ENCODE data around the gene DACT2.

The DACT2 gene

GRCh38 chr6:168336967-168337366, 17.4 kb upstream of the DACT2 start:
- DNase-seq (ENCODE audit: low read depth, low spot score) = no peak
- no peak overlapping the region for H3K4me3 ChIP-seq (ENCODE audit: low read depth, low read length)
- TF ChIP-seq, protein P1, sequence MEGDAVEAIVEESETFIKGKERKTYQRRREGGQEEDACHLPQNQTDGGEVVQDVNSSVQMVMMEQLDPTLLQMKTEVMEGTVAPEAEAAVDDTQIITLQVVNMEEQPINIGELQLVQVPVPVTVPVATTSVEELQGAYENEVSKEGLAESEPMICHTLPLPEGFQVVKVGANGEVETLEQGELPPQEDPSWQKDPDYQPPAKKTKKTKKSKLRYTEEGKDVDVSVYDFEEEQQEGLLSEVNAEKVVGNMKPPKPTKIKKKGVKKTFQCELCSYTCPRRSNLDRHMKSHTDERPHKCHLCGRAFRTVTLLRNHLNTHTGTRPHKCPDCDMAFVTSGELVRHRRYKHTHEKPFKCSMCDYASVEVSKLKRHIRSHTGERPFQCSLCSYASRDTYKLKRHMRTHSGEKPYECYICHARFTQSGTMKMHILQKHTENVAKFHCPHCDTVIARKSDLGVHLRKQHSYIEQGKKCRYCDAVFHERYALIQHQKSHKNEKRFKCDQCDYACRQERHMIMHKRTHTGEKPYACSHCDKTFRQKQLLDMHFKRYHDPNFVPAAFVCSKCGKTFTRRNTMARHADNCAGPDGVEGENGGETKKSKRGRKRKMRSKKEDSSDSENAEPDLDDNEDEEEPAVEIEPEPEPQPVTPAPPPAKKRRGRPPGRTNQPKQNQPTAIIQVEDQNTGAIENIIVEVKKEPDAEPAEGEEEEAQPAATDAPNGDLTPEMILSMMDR (IDR thresholded peaks at IDR 0.05; ENCODE audit: low read depth, low read length) = no peak
- in situ Hi-C loops (cut with HindIII; ENCODE audit: low sequenced_read_pairs) = no loop called here

- in situ Hi-C loops (cut with HindIII; ENCODE audit: low sequenced_read_pairs) = no loop called here
- TF ChIP-seq, protein P1 (IDR thresholded peaks at IDR 0.05; ENCODE audit: low read depth, low read length) = no peak
- DNase-seq (ENCODE audit: low read depth, low spot score) = no peak
Observed at GRCh38 chr6:168333989-168334388, 14.4 kb upstream of the DACT2 start.

GRCh38 chr6:168333491-168333890, 13.9 kb upstream of the DACT2 start:
- TF ChIP-seq, protein P1 (IDR thresholded peaks at IDR 0.05; ENCODE audit: low read depth, low read length) = no peak
- H3K4me3 ChIP-seq (ENCODE audit: low read depth, low read length) = no peak overlapping the region
- DNase-seq (ENCODE audit: low read depth, low spot score) = no peak
- in situ Hi-C loops (cut with HindIII; ENCODE audit: low sequenced_read_pairs) = no loop called here

More at GRCh38 chr6:168333989-168334388, 14.4 kb upstream of the DACT2 start:
- no peak overlapping the region for H3K4me3 ChIP-seq (ENCODE audit: low read depth, low read length)

GRCh38 chr6:168333039-168333438, 13.5 kb upstream of the DACT2 start:
- DNase-seq (ENCODE audit: low read depth, low spot score) = no peak
- TF ChIP-seq, protein P1 (IDR thresholded peaks at IDR 0.05; ENCODE audit: low read depth, low read length) = peak; percentile 33
- H3K4me3 ChIP-seq (ENCODE audit: low read depth, low read length) = no peak overlapping the region
- in situ Hi-C loops (cut with HindIII; ENCODE audit: low sequenced_read_pairs) = no loop called here

GRCh38 chr6:168332020-168332419, 12.4 kb upstream of the DACT2 start:
- in situ Hi-C loops (cut with HindIII; ENCODE audit: low sequenced_read_pairs) = no loop called here
- TF ChIP-seq, protein P1 (IDR thresholded peaks at IDR 0.05; ENCODE audit: low read depth, low read length) = no peak
- no peak for DNase-seq (ENCODE audit: low read depth, low spot score)
- H3K4me3 ChIP-seq (ENCODE audit: low read depth, low read length) = no peak overlapping the region

DNA sequence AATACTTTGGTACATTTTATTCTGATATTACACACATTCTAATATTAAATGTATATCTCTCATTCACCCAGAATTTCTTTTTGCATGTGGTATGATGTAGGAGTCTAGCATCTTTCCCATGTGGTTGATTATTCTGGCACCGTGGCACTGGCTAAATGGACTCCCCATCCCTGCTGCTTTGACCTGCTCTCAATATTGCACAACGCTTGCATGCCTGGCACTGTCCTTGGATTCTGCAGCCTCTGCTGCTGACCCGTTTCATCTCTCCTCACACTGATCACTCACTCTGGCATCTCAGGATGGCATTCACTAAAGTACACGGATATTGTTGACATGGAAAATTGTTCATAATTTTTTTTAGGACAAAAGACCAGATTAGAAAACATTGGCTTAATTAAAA, 11.5 kb upstream of the DACT2 start:
- in situ Hi-C loops (cut with HindIII; ENCODE audit: low sequenced_read_pairs) = no loop called here
- H3K4me3 ChIP-seq (ENCODE audit: low read depth, low read length) = no peak overlapping the region
- DNase-seq (ENCODE audit: low read depth, low spot score) = no peak
- TF ChIP-seq, protein P1 (IDR thresholded peaks at IDR 0.05; ENCODE audit: low read depth, low read length) = no peak

- in situ Hi-C loops (cut with HindIII; ENCODE audit: low sequenced_read_pairs) = no loop called here
- DNase-seq (ENCODE audit: low read depth, low spot score) = no peak
- TF ChIP-seq, protein P1 (IDR thresholded peaks at IDR 0.05; ENCODE audit: low read depth, low read length) = no peak
- no peak overlapping the region for H3K4me3 ChIP-seq (ENCODE audit: low read depth, low read length)
Observed at GRCh38 chr6:168330403-168330802, 10.8 kb upstream of the DACT2 start.
